ENCODE results near the gene LARP4.
"Not testable (repeated sequence)": the region's sequence is repeated elsewhere in the genome, so short reads cannot be mapped to it uniquely, and the experiment has no call there.

LARP4 gene

DNA sequence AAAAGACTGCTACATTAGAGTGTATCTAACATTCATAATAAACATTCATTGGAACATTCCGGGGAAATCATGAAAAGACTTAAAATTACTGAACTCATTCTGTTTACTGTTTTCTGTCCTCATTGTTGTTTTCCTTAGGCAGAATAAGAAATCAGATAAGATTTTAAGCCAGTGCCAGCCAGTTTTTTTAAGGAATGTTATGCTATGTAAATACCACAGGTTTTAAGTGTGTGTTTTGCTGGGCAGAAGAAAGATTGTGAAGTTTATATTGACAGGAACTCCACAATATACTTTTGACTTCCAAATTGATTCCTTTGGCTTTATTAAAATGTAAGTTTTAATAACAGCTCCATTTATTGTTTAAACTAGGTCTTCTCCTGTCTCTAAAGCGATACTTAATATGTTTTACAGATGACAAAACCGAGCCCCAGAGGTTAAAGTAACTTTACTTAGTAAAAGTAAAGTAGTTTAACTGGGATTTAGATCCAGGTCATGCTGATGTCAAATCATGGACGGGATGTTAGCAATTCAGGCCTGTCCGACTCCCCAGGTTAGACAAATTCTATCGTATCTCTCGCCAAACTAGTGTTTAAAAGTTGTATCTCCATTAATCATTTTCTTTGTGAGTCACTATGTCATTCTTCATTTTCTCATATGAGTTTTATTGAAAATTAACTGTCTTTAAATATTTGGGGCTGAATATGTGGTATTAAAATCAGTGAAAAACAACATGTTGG is 1.7 kb downstream of the LARP4 start:
- DNase-seq, result no peak

DNA sequence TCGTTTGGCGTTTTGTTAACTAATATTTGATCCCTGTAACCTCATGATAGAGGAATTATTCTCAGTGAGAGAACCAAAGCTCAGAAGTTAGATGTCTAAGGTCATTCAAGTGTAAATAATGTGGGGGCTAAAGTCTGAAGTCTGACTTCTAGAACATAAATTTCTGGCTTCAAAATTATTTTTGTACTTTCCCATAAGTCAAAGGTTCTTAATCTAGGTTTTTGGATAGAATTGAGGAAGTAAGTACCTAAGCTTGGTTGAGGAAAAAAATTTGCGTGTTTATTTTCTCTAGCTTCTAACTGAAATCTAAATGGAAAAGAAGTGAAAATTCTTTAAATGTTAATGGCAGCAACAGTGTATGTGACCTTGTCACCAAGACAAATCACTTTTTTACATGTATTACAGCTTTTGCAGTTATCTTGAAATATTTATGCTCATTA is 2.3 kb downstream of the LARP4 start:
- no peak for DNase-seq

DNA sequence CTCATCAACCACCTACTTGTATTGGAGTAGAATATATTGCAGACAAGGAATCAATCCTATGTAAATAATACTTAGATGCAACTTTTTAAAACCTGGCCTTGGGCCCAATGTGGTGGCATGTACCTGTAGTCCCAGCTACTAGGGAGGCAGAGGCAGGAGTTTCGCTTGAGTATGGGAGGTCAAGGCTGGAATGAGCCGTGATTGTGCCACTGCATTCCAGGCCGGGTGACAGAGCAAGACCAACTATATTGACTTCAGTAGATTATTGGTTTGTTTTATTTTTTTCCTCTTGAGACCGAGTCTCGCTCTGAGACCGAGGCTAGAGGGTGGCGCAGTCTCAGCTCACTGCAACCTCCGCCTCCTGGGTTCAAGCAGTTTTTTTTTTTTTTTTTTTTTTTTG is 3.6 kb downstream of the LARP4 start:
- DNase-seq, result no peak

DNA sequence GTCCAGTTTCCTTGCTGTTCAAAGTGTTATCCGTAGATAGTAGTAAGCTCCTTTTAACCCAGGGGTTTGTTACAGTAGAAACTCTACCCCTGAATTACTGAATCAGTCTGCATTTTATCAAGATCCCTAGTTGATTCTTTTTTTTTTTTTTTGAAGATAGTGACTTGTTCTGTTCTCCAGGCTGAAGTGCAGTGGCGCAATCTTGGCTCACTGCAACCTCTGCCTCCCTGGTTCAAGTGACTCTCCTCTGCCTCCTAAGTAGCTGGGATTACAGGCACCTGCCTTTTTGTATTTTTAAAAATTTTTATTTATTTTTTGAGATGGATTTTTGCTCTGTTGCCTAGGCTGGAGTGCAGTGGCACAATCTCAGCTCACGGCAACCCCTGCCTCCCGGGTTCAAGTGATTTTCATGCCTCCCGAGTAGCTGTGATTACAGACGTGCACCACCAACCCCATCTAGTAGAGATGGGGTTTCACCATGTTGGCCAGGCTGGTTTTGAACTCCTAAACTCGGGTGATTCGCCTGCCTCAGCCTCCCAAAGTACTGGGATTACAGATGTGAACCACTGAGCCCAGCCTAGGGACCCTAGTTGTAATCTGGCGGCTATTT is 10.5 kb downstream of the LARP4 start:
- no peak for DNase-seq

DNA sequence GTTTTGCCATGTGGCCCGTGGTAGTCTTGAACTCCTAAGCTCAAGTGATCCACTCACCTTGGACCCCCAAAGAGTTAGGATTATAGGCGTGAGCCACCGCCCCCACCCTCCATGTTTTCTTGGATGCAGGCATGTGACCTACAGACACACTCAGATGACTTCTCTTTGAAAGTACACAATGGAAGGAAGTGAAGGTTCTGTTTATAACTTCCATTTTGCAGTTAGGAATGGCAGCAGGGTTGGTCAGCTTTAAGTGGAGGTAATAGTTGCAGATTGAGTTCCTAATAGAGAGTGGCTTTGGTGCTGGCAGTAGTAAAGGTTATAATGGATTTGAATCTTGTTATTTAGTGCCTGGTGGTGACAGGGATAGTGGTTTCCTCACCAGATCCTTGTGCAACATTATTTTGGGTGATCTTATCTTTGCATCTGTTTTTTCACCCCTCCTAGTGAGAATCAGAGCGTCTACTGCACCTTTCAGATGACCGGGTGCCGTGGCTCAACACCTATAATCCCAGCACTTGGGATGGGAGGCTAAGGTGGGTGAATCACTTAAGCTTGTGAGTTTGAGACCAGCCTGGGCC is 15.3 kb downstream of the LARP4 start:
- DNase-seq, result no peak

DNA sequence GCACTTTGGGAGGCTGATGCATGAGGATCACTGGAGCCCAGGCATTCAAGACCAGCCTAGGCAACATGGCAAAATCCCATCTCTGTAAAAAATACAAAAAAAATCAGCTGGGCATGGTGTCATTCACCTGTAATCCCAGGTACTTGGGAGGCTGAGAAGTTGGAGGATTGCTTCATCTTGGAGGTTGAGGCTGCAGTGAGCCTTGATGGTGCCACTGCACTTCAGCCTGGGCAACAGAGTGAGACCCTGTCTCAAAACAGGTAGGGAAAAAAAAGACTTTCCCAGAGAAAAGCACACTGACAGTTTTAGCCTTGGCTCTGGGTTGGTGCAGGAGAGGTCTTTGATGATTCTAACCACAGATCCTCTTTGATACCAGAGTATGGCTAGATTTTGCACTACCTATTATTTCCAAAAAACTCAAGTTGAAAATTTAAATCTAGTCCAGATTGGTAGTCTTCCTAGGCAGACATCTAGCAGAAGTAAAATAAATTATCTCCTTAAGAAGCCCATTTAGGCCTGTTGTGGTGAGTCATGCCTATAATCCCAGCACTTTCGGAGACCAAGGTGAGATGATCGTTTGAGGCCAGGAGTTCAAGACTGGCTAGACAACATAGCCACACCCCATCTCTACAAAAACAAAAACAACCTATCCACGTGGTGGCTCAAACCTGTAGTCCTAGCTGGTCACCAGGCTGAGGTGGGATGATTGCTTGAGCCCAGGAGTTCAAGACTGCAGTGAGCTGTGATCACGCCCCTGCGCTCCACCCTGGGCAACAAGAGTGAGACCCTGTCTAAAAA is 18.6 kb downstream of the LARP4 start:
- DNase-seq, result no peak

DNA sequence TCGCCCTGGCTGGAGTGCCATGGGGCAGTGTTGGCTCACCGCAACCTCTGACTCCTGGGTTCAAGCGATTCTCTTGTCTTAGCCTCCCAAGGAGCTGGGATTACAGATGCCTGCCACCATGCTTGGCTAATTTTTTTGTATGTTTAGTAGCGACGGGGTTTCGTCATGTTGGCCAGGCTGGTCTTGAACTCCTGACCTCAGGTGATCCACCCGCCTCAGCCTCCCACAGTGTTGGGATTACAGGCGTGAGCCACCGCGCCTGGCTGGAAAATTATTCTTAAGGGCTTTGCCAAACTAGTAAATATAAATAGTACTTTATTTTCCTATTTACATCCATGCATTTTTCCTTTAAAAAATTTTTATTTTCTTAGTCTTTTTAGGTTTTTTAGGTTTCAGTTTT is 22.2 kb downstream of the LARP4 start:
- DNase-seq, result not testable (repeated sequence)

DNA sequence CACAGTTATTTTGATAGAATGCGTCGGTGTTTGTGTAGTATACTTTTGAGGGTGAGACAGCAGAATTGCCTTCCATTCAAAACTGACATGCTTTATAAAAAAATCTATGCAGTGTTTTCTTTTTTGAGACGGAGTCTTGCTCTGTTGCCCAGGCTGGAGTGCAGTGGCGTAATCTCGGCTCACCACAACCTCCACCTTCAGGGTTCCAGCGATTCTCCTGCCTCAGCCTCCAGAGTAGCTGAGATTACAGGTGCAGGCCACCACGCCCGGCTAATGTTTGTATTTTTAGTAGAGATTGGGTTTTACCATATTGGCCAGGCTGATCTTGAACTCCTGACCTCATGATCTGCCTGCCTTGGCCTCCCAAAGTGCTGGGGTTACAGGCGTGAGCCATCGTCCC is 22.7 kb downstream of the LARP4 start:
- not testable (repeated sequence) for DNase-seq

DNA sequence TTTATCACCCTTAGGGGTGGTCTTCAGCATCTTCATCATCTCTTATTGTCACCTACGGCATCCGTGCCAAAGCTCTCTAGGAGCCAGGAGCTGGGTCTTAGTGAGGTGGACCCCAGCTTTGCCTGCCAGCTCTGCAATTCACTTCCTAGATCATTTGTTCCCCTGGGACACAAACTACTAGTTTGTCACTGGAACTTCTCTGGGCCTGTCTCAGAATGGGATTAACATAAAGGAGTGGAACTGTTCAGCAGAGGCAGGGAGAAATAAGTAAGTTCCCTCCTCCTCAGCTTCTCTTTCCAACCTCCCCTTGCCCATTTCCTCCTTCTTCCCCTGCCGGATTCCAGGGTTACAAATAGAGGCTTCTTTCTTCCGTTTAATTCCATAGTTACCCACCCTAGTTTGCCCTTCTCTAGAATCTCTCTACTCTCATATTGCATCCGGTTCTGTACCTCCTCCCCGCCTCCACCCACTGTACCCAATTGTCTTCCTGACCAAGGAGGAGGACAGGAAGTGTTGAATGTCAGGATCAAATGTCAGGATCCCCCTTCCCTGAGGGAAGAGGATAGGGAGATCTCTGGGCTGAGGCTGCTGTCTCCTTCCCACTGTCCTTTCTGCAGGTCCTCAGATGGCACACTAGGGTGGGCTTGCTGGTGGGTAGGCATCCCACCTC is 25.0 kb downstream of the LARP4 start:
- DNase-seq, result peak; percentile 21

DNA sequence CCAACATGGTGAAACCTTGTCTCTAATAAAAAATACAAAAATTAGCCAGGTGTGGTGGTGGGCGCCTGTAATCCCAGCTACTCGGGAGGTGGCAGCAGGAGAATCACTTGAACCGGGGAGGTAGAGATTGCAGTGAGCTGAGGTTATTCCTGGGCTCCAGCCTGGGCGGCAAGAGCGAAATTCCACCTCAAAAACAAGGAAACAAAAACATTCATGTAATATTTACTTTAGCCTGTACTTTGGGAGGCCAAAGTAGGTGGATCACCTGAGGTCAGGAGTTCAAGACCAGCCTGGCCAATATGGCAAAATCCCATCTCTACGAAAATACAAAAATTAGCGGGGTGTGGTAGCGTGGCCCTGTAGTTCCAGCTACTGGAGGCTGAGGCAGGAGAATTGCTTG is 31.0 kb downstream of the LARP4 start:
- DNase-seq, result not testable (repeated sequence)

DNA sequence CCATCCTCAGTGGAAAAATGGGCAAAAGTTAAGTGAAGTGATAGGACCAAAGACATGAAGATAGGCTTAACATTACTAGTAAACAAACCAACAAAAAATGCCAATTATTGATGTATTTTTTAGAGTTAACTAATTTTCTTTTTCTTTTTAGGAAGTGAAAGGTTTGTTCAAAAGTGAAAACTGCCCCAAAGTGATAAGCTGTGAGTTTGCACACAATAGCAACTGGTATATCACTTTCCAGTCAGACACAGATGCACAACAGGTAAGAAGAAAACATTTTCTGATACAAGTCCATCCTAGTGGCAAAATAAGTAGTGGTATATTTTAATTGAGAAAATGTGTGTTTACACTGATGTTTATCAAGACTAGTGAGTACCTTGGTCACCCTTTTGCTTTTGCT is 39.6 kb downstream of the LARP4 start:
- no peak for DNase-seq

DNA sequence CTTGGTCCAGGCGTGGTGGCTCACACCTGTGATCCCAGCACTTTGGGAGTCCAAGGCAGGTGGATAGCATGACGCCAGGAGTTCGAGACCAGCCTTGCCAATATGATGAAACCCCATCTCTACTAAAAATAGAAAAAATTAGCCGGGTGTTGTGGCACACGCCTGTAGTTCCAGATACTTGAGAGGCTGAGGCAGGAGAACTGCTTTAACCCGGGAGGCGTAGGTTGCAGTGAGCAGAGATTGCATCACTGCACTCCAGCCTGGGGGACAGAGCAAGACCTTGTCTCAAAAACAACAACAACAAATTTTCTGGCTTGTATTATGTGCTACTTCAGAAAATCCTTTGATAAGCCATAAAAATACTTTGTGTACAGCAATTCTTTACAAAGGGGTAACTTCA is 41.1 kb downstream of the LARP4 start:
- no peak for DNase-seq

DNA sequence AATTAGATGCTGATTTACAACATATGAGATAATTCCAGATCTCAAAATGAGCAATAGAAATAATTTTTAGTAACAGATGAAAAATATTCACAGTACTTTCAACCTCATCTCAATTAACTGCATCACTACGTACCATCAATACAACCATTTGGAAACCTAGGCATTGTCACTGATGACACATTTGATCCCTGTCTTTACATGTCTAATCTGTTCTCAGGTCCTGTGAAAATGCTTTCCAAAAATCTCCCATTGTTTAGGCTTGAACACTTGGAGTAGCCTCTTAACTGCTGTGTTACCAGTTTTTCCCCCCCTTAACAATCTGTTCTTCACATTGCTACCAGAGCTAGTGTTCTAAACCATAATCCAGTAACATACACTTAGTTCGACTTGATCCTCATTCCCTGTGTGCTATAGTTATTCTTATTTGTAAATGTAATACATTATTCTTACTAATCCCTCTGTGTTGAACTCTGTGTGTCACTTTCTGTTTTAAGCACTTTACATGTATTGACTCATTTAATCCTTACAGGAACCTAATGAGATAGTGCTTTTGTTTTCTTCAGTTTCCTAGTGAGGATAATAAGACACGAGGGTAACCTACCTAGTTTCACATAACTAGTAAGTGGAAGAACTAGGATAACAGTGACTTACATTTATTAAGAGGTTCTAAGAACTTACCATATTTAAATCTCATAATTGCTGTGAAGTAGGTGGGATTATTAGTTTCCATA is 41.7 kb downstream of the LARP4 start:
- no peak for DNase-seq

DNA sequence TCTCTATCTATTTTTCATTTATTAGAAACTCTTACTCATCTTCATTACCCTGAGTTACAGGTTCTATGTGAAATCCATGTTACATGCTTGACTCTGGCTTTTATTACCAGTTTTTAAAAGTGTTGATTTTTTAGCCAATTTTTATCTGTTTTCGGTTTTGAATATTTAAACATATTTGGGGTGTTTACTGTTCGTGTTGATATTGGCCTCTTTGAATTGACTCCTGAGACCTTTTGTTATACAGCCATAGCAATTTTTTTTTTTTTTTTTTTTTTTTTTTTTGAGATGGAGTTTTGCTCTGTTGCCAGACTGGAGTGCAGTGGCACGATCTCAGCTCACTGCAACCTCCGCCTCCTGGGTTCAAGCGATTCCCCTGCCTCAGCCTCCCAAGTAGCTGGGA is 49.0 kb downstream of the LARP4 start:
- not testable (repeated sequence) for DNase-seq

DNA sequence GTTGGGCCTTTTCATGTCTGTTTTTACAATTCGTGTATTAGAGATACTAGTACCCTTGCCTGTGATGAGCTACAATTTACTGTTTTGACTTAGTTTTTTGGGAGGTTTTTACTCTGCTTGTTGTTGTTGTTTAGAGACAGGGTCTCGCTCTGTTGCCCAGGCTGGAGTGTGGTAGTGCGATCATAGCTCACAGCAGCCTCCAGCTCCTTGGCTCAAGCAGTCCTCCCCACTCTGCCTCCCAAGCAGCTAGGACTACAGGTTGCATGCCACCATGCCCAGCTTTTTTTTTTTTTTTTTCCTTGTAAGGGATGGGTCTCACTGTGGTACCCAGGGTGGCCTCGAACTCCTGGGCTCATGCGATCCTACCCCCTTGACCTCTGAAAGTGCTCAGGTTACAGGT is 52.1 kb downstream of the LARP4 start:
- no peak for DNase-seq

DNA sequence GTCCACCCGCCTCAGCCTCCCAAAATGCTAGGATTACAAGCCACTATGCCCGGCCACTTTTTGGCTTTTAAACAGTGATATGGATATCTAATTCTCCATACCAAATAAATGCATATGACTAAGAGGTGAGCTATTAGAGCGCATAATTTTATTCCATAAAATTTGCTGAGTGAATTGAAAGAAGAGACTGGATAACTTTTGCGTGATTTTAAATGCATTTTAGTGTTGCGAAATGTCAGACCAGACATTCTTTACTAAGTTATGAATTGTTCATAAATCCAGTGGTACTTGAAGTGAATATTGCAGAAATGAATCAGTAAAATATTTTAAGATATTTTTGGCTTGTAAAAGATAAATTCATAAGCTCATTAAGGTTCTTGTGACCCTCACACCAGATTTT is 53.2 kb downstream of the LARP4 start:
- DNase-seq, result no peak

DNA sequence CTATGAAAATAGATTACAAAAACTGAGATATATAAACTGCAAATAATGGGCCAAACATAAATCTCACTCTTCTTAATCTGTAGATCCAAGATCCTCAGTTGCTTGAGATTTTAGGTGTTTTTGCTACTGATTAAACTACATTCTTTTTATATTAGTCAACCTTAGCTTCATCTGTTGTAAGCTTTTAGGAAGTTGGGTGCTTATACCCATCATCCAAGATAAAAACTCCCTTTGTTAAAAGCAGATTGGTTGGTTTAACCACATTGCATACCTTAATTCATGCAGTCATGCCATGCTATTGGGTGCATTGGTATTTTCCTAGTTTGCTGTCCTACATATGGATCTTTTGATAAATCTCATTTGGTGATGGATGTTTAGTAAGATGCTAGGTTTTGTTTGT is 57.9 kb downstream of the LARP4 start:
- DNase-seq, result no peak

DNA sequence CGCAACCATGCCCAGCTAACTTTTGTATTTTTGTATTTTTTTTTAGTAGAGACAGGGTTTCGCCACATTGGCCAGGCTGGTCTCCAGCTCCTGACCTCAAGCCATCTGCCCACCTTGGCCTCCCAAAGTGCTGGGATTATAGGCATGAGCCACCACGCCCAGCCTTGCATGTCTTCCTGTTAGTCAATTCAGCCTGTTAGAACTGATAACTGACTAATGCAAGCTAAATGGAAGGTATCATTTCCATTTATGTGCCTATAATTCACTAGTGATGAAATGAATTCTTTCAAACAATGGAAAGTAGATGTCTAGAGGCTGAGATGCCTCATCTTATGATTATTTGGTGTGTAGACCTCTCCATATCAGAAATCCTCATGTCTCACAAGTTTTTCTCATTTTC is 66.8 kb downstream of the LARP4 start:
- DNase-seq, result no peak

DNA sequence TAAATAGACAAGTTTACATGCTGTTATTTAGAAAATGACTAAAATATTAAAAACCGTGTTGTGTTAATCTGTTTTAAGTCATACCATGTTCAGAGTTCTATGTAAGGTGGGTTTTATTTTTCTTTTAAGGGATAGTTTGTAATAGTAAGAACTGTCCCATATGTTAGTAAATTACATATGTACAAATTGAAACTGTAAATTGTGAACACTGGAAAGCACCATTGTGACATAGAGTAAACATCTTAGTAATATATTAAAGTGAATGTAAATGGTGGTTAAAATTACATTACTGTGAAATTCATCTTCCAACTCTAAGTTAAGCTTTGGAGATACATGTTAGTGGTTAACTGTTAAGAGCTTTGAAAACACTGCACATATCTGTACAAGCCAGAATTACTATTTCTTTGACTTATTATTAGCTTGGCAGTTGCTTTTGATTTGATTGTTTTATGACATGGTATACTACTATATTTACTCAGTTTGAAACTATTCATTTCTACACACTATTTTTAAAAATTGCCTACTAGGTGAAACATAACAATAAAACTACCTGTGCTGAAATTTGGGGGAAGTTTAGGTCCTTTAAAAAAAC is 76.7 kb downstream of the LARP4 start:
- DNase-seq, result no peak

DNA sequence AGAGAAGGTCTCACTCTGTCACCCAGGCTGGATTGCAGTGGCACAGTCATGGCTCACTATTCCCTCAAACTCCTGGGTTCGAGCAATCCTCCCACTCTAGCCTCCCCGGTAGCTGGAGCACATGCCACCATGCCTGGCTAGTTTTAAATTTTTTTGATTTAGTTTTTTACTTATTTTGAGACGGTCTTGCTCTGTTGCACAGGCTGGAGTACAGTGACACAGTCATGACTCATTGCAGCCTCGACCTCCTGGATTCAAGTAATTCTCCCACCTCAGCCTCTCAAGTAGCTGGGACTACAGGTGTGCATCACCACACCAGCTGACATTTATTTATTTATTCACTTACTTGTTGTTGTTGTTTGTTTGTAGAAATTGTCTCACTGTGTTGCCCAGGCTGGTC is 81.9 kb downstream of the LARP4 start:
- no peak for DNase-seq

DNA sequence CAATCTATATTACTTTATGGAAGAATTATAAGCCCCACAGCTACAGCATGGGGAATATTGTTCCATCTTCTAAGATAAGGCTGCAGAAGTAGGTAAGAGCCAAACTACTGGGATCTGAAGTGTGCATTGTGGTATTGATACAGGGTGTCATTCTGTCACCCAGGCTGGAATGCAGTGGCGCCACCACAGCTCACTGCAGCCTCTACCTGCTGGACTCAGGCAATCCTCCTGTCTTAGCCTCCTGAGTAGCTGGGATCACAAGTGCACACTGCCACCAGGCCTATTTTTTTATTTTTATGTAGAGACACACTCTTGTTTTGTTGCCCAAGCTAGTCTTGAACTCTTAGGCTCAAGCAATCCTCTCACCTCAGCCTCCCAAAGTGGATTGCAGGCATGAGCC is 82.8 kb downstream of the LARP4 start:
- no peak for DNase-seq

DNA sequence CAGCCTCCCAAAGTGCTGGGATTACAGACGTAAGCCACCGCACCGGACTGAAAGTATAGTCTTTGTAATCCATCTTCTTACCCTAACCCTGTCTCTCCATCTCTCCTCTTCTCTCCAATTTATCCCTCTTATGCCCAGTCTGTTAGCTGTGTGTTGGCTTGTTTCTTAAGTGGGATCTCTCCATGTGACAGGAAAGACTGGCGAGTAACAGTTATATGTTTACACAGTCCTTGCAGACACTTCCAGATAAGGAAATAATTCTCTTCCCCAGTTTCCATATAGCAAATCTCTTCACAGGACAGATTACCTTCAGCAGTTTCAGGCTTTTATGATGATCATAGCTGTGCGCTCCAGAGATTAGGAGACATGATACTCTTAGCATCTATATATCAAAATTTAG is 88.1 kb downstream of the LARP4 start:
- no peak for DNase-seq
